GM19043 (cell line): ENCODE measurements around the gene LAMA3.

Source experiments
- ATAC-seq: cut with Tn5 transposase; IDR thresholded peaks from one replicate; pipeline ENCODE4 v1.9.1; 2021; ENCODE audit warnings: low read depth; ENCODE audit not compliant: unreplicated experiment

Gene LAMA3, protein sequence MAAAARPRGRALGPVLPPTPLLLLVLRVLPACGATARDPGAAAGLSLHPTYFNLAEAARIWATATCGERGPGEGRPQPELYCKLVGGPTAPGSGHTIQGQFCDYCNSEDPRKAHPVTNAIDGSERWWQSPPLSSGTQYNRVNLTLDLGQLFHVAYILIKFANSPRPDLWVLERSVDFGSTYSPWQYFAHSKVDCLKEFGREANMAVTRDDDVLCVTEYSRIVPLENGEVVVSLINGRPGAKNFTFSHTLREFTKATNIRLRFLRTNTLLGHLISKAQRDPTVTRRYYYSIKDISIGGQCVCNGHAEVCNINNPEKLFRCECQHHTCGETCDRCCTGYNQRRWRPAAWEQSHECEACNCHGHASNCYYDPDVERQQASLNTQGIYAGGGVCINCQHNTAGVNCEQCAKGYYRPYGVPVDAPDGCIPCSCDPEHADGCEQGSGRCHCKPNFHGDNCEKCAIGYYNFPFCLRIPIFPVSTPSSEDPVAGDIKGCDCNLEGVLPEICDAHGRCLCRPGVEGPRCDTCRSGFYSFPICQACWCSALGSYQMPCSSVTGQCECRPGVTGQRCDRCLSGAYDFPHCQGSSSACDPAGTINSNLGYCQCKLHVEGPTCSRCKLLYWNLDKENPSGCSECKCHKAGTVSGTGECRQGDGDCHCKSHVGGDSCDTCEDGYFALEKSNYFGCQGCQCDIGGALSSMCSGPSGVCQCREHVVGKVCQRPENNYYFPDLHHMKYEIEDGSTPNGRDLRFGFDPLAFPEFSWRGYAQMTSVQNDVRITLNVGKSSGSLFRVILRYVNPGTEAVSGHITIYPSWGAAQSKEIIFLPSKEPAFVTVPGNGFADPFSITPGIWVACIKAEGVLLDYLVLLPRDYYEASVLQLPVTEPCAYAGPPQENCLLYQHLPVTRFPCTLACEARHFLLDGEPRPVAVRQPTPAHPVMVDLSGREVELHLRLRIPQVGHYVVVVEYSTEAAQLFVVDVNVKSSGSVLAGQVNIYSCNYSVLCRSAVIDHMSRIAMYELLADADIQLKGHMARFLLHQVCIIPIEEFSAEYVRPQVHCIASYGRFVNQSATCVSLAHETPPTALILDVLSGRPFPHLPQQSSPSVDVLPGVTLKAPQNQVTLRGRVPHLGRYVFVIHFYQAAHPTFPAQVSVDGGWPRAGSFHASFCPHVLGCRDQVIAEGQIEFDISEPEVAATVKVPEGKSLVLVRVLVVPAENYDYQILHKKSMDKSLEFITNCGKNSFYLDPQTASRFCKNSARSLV (N-terminal part only)

DNA sequence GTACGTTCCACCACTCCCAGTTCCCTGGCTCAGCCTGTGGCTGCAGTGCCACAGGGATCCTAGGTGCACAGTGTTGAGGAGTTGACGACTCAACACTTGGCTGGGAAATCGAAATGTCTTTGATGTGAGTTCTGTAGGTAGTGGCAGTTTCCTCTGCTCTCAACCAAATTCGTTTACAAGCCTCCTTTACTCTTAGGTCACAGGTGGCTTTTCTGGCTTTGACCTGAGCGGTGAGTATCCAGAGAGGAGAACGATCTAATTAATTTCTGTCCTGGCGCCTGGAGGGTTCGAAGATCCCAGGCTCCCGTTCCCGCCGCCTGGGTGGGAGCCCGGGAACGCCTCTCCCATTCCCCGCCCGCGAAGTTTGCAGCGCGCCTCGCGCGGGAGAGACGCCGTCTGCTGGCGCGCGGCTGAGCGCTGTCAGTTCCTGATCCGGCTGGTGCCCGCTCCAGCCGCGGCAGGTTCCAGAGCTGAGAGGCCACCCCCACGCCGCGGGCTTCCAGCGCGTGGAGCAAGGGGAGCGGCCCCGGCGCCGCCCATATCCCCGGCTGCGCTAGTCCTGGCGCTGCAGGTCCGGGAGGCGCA is at the start of gene LAMA3:
Gene LAMA3, plus strand, starts transcription at position 423 of the 585 bp plus-strand sequence. CDS start 231 bp downstream, outside the sequence.
- no peak for ATAC-seq

DNA sequence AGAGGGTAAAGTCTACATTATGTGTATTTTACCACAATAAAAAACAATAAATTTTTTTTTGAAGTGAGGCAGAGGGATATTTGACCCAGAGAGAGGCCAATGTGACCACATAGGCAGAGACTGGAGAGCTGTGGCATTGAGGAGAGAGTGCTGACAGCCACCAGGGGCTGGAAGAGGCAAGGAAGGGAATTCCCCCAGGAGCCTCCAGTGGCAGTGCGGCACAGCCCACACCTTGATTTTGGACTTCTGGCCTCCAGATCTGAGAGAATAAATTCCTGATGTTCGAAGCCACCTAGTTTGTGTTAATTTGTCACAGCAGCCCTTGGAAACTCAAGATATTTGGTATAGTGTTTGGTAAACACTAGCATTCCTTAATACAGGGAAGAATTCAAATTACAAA is 49.2 kb upstream of the LAMA3 start:
- no peak for ATAC-seq

DNA sequence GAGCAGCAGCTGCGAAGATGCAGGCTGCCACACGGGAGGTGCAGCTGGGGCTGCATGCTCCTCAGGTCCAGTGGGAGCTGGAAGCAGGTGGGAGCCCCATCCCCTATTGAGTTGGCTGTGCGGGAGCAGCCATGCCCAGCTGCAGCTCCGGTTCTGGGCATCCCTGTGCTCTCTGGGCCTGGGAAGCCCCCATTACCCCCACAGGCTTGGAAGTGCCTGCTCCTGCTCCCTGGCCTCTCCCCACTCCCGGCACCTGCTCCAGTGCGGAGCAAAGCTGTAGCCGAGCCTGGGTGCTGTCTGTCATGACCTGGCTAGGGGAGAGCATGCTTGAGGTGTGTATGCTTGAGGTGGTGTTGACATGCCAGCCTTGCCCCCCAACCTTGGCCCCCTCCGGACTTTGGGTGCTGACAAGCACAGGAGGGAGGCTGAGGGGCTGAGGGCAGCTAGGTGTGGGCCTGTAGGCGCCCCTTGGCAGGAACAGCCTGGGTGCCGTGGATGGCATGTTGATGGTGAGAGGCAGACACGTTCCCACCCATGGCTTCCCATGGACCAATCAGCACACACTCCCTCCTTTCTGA is 48.0 kb upstream of the LAMA3 start:
- no peak for ATAC-seq

DNA sequence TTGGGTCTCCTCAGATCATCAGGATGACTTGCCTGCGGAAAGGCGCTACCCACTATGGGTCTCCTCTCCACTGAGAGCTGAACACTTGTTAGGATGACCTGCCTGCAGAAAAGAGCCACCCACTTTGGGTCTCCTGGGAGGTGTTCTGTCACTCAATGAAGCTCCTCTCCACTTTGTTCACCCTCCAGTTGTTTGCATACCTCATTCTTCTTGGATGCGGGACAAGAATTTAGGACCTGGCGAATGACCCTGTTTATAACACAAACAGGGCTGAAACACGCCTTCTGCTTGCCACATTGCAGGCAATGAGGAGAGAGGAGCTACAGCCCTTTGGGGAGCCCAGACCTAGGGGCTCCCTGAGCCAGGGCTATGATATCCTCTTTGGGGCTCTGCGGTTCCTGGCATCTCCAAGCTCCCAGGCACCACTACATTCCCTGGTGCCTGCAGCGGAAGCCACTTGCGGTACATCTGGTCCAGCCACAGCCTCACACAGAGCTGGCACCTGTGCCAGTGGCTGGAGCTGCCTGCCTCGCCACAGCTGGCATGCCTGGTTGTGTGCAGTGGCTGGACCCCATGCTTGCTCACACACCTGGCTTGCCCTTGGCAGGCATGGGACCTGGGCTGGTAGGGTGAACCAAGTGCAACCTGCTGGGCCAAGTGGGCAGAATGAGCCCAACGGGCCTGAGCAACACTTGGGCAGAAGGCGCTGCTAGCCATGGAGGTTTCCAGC is 47.2 kb upstream of the LAMA3 start:
- no peak for ATAC-seq

- no peak for ATAC-seq
These were observed 45.3 kb upstream of the LAMA3 start for GRCh38 chr18:23643815-23644490.

DNA sequence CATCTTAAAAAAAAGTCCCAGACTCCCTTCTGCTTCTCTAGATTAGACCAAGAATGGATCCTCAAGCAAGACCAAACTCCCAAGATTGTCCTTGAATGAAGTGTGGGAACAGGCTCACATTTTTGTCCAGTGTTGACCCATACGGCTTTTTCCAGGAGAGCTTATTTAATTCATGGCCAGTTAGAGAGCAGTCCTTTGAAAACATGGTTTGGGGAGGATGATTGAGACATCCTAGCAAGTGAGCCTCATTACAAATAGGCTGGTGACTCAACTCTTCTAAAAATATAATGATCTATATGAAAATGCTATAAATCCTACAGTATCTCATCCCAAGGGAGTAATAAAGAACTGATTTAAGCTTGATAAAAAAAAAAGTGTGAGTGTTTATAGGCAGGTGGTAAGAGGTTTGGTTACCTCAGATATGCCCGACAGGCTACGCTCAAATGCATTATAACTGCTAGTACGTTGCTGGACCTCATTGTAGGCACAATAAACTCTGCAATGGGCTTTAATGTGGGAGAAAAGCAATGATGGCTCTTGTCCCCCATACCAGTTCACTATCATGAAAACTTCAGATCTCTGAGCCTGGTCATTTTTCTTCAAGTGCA is 43.6 kb upstream of the LAMA3 start:
- ATAC-seq = no peak

GRCh38 chr18:23646282-23646681 is 43.0 kb upstream of the LAMA3 start:
- ATAC-seq = no peak

DNA sequence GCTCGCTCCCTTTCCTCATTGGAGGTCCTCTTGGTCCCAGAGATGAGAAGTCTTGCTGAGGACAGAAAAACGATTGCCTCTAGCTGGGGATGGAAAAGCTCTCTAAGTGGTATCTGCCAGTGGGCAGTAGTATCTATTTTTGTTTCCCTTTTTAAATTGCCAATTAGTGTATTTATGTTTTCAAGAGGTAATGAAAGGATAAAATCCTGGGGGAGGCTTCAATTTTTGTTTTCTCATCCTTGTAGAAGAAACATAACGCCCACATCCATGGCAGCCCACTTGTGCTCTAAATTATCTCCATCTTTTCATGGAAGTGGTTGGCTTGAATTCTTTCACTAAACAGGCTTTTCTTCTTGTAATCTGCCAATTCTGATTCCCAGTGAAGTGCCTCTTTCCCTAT is 40.8 kb upstream of the LAMA3 start:
- no peak for ATAC-seq

GRCh38 chr18:23648940-23649607 is 40.2 kb upstream of the LAMA3 start:
- ATAC-seq = no peak

DNA sequence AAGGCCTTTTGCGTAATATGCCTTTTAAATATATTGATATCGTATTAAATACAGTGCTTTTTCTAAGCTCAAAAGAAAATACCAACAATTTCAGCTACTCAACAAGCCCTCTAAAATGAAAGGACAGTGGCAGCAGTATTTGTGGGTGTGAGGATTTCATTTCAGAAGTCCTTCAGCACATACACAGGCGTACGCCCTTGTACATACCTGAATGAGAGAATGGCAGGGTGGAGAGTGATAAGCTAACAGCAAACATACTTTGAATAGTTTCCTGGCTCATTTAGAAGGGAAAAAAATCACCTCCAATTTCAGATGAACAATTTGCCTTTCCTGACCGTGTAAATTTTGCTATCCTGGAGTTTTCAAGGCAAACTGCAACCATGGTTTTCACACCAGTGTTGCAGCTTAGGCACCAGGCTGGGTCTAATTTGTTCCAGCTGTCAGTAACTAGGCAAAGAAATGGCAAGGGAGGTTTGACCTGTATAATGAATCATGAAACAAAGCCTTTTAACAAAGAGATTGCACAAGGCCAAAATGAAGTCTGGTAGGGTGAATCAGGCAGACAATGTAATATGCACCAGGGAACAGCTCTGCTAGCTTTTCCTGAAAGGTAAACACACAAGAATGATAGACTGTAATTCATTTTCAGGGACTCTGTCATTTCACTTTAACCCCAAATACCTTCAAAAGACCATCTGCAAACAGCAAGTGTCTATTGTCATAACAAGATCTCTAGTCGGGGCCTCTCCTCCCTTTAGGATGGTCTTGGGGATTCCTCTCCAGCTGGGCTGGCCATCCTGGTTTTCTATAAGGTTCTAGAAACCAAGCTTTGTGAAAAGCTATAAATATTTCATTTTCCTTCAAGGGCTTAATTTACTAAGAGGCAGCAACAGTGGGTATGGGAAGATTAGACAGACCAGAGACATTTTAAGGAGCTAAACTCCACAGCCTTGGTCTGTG is 38.0 kb upstream of the LAMA3 start:
- no peak for ATAC-seq

GRCh38 chr18:23652232-23652631 is 37.0 kb upstream of the LAMA3 start:
- ATAC-seq = no peak

DNA sequence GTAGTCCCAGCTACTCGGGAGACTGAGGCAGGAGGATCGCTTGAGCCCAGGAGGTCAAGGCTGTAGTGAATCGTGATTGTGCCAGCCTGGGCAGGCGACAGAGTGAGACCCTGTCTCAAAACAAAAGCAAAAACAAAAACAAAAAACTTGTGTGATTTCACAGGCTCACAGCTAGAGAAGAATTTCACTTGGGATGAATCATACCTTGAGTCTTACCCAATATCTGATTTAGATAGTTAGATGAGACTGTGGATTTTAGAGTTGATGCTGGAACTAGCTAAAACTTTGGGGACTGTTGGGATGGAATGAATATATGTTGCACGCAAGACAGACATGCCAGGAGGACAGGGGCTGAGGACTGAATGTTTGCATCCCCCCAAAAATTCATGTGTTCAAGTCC is 31.0 kb upstream of the LAMA3 start:
- no peak for ATAC-seq

- no peak for ATAC-seq
These were observed 27.4 kb upstream of the LAMA3 start for GRCh38 chr18:23661735-23662308.

DNA sequence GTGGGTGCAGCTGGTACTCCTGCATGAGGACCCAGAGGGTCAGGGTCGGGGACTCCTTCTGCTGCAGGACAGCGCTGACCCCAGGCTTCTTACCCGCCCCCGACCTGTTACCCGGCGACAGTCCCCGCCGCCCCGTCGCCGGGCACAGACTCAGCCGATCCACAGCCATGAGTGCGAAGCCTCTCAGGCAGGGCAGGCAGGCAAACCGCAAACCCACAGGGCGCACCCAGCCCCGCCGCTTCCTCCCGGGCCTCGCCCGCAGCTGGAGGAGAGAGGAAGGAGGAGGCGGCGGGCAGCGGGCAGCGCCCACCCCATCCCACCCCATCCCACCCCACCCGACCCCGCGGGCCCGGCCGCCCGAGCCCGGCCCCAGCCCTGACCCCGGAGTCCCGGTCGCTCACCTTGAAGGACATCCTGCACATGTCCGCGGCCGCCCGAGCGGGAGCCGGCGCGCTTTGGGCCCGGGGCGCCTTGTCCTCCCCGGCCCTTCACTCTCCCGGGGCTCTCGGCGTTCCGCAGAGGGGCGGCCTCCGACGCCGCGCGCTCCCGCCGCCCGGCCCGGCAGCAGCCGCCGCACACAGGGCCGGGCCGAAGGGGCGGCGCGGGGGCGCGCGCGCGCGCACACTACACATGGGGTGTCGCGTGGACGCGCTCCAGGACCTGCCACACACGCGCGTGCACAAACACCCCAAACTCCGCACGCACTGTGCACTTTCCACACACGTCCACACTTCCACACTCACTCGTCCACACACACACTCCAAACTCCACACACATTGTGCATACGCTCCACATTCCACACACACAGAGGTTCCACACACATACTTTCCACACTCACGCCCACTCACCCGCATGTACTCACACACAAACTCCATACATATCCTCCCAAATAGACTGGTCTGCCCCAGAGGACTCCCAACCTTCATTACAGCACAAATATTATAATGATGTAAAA is 26.7 kb upstream of the LAMA3 start, which contains the start of gene ANKRD29:
Gene ANKRD29, minus strand, starts transcription at position 603 of the 955 bp plus-strand sequence. Its CDS starts 181 bp downstream, at position 422.
- ATAC-seq = no peak

DNA sequence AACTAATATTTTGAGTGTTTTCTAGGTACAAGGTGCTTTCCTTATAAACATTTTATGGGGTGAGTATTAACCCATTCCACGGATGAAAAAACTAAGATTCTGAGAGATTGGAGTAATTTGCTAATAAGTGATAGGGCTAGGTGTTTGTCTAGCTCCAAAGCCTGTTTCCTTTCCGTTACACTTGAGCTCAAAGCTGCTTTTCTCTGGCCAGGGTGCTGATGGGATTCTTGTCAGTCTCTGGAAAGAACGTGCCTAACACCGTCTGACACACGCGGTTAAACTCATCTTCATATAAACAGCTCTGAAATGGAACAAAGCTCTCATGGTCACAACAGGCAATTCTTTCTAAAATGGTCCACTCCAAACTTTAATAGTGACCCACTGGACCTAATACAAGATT is 24.6 kb upstream of the LAMA3 start:
- no peak for ATAC-seq
